SK-N-SH (cell line): Measurements from ENCODE around the gene STYXL1.

Experiments used
- GABPA ChIP-seq: IDR thresholded peaks from 2 replicates; pipeline ENCODE4 v1.4.0; 2012; ENCODE audit warnings: low read depth, mild to moderate bottlenecking
- GATA2 ChIP-seq: sonication (generic); formaldehyde crosslinking; IDR thresholded peaks from 2 replicates; pipeline ENCODE4 v1.5.0; 2020; ENCODE audit warnings: mild to moderate bottlenecking, missing genetic modification reagents
- MXI1 ChIP-seq: IDR thresholded peaks from 2 replicates; pipeline ENCODE4 v1.6.1; 2012; ENCODE audit warnings: mild to moderate bottlenecking, low read depth, low read length, improper control_type of control experiment
- RAD21 ChIP-seq: IDR thresholded peaks from 2 replicates; pipeline ENCODE4 v1.6.1; 2012; ENCODE audit warnings: mild to moderate bottlenecking, low read length
- TAF1 ChIP-seq: IDR thresholded peaks from 2 replicates; pipeline ENCODE4 v1.6.1; 2012; ENCODE audit warnings: low read depth, mild to moderate bottlenecking, low read length, moderate library complexity, borderline replicate concordance
- TF ChIP-seq, protein P1 (sequence below): fragments of 200-600 bp; sonication (generic); IDR thresholded peaks from 2 replicates; pipeline ENCODE4 v1.6.1; 2017; ENCODE audit warnings: antibody characterized with exemption, mild to moderate bottlenecking, moderate library complexity
- TF ChIP-seq, protein P2 (sequence below): IDR thresholded peaks from 2 replicates; pipeline ENCODE4 v1.6.1; 2012; ENCODE audit warnings: mild to moderate bottlenecking, low read depth, low read length, moderate library complexity

DNA sequence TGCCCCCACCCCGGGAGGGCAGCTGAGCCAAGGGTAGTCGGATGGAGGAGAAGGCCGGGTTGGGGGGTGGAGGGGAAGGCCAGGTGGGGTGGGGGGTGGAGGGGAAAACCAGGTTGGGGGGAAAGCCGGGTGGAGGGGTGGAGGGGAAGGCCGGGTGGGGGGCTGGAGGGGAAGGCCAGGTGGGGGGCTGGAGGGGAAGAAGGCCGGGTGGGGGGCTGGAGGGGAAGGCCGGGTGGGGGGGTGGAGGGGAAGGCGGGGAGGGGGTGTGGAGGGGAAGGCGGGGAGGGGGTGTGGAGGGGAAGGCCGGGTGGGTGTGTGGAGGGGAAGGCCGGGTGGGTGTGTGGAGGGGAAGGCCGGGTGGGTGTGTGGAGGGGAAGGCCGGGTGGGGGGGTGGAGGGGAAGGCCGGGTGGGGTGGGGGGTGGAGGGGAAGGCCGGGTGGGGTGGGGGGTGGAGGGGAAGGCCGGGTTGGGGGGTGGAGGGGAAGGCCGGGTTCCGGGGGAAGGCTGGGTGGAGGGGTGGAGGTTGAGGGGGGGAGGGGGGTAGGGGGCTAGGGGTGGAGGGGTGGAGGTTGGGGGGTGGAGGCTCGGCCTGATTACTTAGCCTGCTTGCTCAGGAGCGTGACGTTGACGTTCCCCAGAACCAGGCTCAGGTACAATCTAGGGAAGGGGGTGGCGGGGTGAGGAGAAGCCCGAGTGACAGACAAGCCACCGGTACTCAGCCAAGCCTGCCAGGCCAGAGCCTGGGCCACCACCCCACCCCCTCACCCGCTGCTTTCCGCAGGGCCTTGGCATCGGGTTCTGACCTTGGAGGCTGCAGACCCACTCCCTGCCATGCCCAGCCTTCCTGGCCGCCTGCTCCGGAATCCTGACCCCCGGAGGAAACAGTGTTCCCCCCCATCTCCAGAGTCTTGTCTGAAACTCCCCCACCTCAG is 59.0 kb downstream of the STYXL1 start:
- TF ChIP-seq GABPA (no peak), MXI1 (no peak), RAD21 (no peak), TAF1 (no peak), GATA2 (CRISPR knock-in tag) (no peak)
- TF ChIP-seq, protein P1, sequence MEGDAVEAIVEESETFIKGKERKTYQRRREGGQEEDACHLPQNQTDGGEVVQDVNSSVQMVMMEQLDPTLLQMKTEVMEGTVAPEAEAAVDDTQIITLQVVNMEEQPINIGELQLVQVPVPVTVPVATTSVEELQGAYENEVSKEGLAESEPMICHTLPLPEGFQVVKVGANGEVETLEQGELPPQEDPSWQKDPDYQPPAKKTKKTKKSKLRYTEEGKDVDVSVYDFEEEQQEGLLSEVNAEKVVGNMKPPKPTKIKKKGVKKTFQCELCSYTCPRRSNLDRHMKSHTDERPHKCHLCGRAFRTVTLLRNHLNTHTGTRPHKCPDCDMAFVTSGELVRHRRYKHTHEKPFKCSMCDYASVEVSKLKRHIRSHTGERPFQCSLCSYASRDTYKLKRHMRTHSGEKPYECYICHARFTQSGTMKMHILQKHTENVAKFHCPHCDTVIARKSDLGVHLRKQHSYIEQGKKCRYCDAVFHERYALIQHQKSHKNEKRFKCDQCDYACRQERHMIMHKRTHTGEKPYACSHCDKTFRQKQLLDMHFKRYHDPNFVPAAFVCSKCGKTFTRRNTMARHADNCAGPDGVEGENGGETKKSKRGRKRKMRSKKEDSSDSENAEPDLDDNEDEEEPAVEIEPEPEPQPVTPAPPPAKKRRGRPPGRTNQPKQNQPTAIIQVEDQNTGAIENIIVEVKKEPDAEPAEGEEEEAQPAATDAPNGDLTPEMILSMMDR: no peak
- TF ChIP-seq, protein P2, sequence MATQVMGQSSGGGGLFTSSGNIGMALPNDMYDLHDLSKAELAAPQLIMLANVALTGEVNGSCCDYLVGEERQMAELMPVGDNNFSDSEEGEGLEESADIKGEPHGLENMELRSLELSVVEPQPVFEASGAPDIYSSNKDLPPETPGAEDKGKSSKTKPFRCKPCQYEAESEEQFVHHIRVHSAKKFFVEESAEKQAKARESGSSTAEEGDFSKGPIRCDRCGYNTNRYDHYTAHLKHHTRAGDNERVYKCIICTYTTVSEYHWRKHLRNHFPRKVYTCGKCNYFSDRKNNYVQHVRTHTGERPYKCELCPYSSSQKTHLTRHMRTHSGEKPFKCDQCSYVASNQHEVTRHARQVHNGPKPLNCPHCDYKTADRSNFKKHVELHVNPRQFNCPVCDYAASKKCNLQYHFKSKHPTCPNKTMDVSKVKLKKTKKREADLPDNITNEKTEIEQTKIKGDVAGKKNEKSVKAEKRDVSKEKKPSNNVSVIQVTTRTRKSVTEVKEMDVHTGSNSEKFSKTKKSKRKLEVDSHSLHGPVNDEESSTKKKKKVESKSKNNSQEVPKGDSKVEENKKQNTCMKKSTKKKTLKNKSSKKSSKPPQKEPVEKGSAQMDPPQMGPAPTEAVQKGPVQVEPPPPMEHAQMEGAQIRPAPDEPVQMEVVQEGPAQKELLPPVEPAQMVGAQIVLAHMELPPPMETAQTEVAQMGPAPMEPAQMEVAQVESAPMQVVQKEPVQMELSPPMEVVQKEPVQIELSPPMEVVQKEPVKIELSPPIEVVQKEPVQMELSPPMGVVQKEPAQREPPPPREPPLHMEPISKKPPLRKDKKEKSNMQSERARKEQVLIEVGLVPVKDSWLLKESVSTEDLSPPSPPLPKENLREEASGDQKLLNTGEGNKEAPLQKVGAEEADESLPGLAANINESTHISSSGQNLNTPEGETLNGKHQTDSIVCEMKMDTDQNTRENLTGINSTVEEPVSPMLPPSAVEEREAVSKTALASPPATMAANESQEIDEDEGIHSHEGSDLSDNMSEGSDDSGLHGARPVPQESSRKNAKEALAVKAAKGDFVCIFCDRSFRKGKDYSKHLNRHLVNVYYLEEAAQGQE: no peak
